Cardiac fibroblast (primary cell): ENCODE data around the gene PKD2L2.
A peak's percentile ranks its signal among the peaks of the same experiment; 100 is the strongest.

Source experiments
- DNase-seq, 2 donors: peaks; one replicate each; pipeline versions ENCODE4 v3.0.0 to v3.0.0-alpha.2; 2010; ENCODE audit warnings: low read depth in 2 of 2
- H3K4me3 ChIP-seq, 2 donors: replicated peaks in 1 of 2; 1 replicate in 1 of 2; 2 replicates in 1 of 2; pipeline ENCODE4 v1.5.1; 2011; ENCODE audit warnings: low read depth in 2 of 2, low read length in 2 of 2, mild to moderate bottlenecking in 2 of 2, moderate library complexity in 1 of 2
- TF ChIP-seq, protein P1 (sequence below): IDR thresholded peaks from one replicate; pipeline ENCODE4 v1.5.1; 2011; ENCODE audit warnings: low read depth, mild to moderate bottlenecking, low read length, inconsistent platforms

The PKD2L2 gene

GRCh38 chr5:137867664-137868063 is 21.6 kb upstream of the PKD2L2 start, which contains the start of gene MYOT:
Gene MYOT (plus strand): TSS chr5:137867860. CDS start chr5:137870652, 2,792 bp downstream.
- DNase-seq = no peak
- H3K4me3 ChIP-seq = no peak within 1 kb of the TSS
- TF ChIP-seq, protein P1, sequence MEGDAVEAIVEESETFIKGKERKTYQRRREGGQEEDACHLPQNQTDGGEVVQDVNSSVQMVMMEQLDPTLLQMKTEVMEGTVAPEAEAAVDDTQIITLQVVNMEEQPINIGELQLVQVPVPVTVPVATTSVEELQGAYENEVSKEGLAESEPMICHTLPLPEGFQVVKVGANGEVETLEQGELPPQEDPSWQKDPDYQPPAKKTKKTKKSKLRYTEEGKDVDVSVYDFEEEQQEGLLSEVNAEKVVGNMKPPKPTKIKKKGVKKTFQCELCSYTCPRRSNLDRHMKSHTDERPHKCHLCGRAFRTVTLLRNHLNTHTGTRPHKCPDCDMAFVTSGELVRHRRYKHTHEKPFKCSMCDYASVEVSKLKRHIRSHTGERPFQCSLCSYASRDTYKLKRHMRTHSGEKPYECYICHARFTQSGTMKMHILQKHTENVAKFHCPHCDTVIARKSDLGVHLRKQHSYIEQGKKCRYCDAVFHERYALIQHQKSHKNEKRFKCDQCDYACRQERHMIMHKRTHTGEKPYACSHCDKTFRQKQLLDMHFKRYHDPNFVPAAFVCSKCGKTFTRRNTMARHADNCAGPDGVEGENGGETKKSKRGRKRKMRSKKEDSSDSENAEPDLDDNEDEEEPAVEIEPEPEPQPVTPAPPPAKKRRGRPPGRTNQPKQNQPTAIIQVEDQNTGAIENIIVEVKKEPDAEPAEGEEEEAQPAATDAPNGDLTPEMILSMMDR = no peak

- DNase-seq = no peak
- H3K4me3 ChIP-seq = no peak overlapping the region
- TF ChIP-seq, protein P1 = no peak
These were observed 18.5 kb upstream of the PKD2L2 start for GRCh38 chr5:137870647-137871339.

DNA sequence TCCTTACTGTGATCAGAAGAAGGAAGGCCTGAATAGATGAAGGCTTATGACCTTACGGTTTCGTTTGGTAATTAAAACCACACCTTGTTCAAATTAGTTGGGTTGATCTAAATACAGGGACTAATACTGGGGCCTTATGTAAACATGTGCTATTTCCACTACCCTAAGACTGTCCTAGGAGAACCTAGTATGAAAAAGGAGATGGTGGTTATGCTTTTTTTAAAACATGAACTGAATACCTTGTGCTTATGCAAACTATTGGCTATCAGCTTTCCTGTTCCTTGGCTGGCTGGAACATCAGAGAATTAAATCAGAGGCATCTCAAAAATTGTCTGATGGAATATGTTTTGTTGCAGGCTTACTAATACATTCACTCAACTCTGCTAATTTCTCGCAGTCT is 17.7 kb upstream of the PKD2L2 start:
- TF ChIP-seq, protein P1 = no peak
- no peak overlapping the region for H3K4me3 ChIP-seq
- DNase-seq = no peak

DNA sequence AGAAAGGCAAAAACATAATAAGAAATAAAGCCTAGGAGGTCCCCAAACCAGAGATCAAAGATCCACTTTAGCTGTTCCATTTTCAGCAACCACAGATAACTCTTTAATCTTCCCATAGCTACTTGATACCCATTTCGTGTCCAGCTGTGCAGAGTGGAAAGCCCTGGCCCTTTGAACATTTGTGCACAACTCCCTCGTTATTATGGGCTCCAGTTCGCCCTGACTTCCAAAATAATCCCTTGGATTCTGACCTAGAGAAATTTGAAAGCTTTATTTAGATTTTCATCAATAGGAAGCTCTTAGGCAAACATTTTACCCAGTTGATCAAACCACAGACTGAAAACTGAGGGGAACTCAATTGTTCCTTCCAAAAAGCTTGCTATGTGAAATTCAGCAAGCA is 16.8 kb upstream of the PKD2L2 start:
- TF ChIP-seq, protein P1 = no peak
- H3K4me3 ChIP-seq = no peak overlapping the region
- no peak for DNase-seq

DNA sequence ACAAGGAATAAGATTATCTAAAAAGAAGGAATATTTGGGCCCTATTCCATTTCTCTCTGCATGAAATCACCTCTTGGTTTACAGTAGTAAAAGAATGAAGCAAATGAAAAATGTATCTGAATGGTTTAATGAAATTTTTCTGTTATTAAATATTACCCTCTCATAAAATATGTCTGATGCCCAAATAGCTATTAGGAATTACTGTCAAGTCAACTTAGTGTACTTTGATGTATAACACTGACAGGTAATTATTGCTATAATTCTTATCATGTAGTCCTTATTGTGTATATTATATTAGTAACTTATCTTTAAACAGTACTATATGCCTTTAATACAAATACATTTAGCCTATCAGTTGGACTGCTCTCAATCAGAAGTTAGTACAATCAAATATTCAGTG is 13.2 kb upstream of the PKD2L2 start:
- no peak overlapping the region for H3K4me3 ChIP-seq
- TF ChIP-seq, protein P1 = no peak
- no peak for DNase-seq

DNA sequence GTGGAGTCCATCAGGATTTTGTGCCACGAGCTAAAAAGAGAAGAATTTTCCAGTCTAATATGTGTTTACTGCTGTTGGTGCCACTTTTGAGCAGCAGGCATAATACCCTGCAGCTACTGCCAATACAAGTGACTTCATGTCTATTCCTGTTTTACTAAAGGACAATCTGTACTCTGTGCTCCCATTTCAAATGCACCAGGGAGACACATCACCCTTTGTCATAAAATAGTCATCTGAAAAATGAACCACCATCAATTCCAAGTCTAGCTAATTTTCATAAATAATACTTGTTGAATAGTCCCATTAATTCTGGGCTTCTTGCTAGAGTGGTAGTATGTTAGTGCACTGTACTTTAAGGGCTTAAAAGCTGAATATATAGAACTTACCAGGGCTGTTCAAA is 8.9 kb upstream of the PKD2L2 start:
- no peak overlapping the region for H3K4me3 ChIP-seq
- TF ChIP-seq, protein P1 = no peak
- peak in 1 of 2 donors; percentile 59 for DNase-seq

GRCh38 chr5:137887831-137888230 is 1.4 kb upstream of the PKD2L2 start:
- TF ChIP-seq, protein P1 = no peak
- H3K4me3 ChIP-seq = no peak overlapping the region

More at GRCh38 chr5:137887831-137888230, 1.4 kb upstream of the PKD2L2 start:
- DNase-seq = no peak
